ENCODE results near the gene EDARADD. TPM values are rescaled to one million over a fixed set of nuclear protein-coding genes. Genes with fewer than 3 reads are reported as not detected.
"Not testable (repeated sequence)": the region's sequence is repeated elsewhere in the genome, so short reads cannot be mapped to it uniquely, and the experiment has no call there.

EDARADD gene
- polyA plus RNA-seq, 2 donors = 2.0 TPM

- Histone ChIP-seq H3K4me1 (ENCODE audit: control insufficient read depth in 2 of 2, insufficient read depth in 2 of 2, low read length in 1 of 2) (no peaks in the 10 kb centered on the region), H3K9me3 (ENCODE audit: control insufficient read depth in 2 of 2, insufficient read depth in 1 of 2, low read depth in 1 of 2, low read length in 1 of 2) (peaks cover 0 to 5% of the 10 kb centered on the region in 2 donors), H3K4me3 (ENCODE audit: low read depth in 1 of 2, low read length in 2 of 2) (no peak overlapping the region), H3K27ac (ENCODE audit: low read depth in 2 of 2, low read length in 1 of 2) (no peak overlapping the region), H3K27me3 (ENCODE audit: control insufficient read depth in 1 of 2, insufficient read depth in 2 of 2, low read length in 2 of 2) (no peaks in the 10 kb centered on the region), H3K36me3 (ENCODE audit: control insufficient read depth in 2 of 2, insufficient read depth in 2 of 2, low read length in 1 of 2) (no peaks in the 10 kb centered on the region)
- WGBS, 2 donors = 89 to 94% methylated on average over 7 of the region's 7 CpGs
Observed at GRCh38 chr1:236361909-236362590, 32.0 kb upstream of the EDARADD start.

GRCh38 chr1:236363237-236363636 lies 30.8 kb upstream of the EDARADD start:
- H3K27me3 ChIP-seq (ENCODE audit: control insufficient read depth in 1 of 2, insufficient read depth in 2 of 2, low read length in 2 of 2) = no peaks in the 10 kb centered on the region
- H3K4me3 ChIP-seq (ENCODE audit: low read depth in 1 of 2, low read length in 2 of 2) = no peak overlapping the region
- WGBS, 2 donors = 89 to 98% methylated on average over 5 of the region's 5 CpGs
- H3K9me3 ChIP-seq (ENCODE audit: control insufficient read depth in 2 of 2, insufficient read depth in 1 of 2, low read depth in 1 of 2, low read length in 1 of 2) = peaks cover 0 to 2% of the 10 kb centered on the region in 2 donors
- no peaks in the 10 kb centered on the region for H3K36me3 ChIP-seq (ENCODE audit: control insufficient read depth in 2 of 2, insufficient read depth in 2 of 2, low read length in 1 of 2)
- H3K27ac ChIP-seq (ENCODE audit: low read depth in 2 of 2, low read length in 1 of 2) = no peak overlapping the region
- no peaks in the 10 kb centered on the region for H3K4me1 ChIP-seq (ENCODE audit: control insufficient read depth in 2 of 2, insufficient read depth in 2 of 2, low read length in 1 of 2)

GRCh38 chr1:236365999-236366570 lies 28.0 kb upstream of the EDARADD start:
- Histone ChIP-seq H3K4me1 (ENCODE audit: control insufficient read depth in 2 of 2, insufficient read depth in 2 of 2, low read length in 1 of 2) (no peaks in the 10 kb centered on the region), H3K27me3 (ENCODE audit: control insufficient read depth in 1 of 2, insufficient read depth in 2 of 2, low read length in 2 of 2) (no peaks in the 10 kb centered on the region), H3K4me3 (ENCODE audit: low read depth in 1 of 2, low read length in 2 of 2) (no peak overlapping the region), H3K36me3 (ENCODE audit: control insufficient read depth in 2 of 2, insufficient read depth in 2 of 2, low read length in 1 of 2) (no peaks in the 10 kb centered on the region), H3K27ac (ENCODE audit: low read depth in 2 of 2, low read length in 1 of 2) (no peak overlapping the region), H3K9me3 (ENCODE audit: control insufficient read depth in 2 of 2, insufficient read depth in 1 of 2, low read depth in 1 of 2, low read length in 1 of 2) (no peaks in the 10 kb centered on the region)
- 44 to 61% methylated on average over 7 of the region's 7 CpGs for WGBS, 2 donors

DNA sequence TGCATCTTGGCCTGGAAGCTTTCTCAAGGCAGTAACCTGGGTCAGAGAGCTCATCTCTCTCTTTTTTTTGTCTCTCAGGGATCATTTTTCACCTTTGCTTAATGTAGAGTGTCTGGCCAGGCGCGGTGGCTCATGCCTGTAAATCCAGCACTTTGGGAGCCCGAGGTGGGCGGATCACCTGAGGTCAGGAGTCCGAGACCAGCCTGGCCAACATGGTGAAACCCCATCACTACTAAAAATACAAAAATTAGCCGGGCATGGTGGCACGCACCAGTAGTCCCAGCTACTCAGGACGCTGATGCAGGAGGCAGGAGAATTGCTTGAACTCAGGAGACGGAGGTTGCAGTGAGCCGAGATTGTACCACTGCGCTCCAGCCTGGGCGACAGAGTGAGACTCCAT lies 27.4 kb upstream of the EDARADD start:
- not testable (repeated sequence) for H3K4me1 ChIP-seq (ENCODE audit: control insufficient read depth in 2 of 2, insufficient read depth in 2 of 2, low read length in 1 of 2); H3K4me3 ChIP-seq (ENCODE audit: low read depth in 1 of 2, low read length in 2 of 2); H3K27me3 ChIP-seq (ENCODE audit: control insufficient read depth in 1 of 2, insufficient read depth in 2 of 2, low read length in 2 of 2); H3K9me3 ChIP-seq (ENCODE audit: control insufficient read depth in 2 of 2, insufficient read depth in 1 of 2, low read depth in 1 of 2, low read length in 1 of 2); H3K36me3 ChIP-seq (ENCODE audit: control insufficient read depth in 2 of 2, insufficient read depth in 2 of 2, low read length in 1 of 2); H3K27ac ChIP-seq (ENCODE audit: low read depth in 2 of 2, low read length in 1 of 2)
- 90 to 95% methylated on average over 12 of the region's 12 CpGs for WGBS, 2 donors

DNA sequence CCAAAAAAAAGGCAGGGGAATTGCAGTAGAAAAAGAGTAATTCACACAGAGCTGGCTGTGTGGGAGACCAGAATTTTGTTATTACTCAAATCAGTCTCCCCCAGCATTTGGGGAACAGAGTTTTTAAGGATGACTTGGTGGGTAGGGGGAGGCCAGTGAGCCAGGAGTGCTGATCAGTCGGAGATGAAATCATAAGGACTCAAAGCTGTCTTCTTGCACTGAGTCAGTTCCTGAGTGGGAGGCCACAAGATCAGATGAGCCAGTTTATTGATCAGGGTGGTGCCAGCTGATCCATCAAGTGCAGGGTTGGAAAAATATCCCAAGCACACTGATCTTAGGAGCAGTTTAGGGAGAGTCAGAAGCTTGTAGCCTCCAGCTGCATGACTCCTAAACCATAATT lies 23.7 kb upstream of the EDARADD start:
- H3K27ac ChIP-seq (ENCODE audit: low read depth in 2 of 2, low read length in 1 of 2) = no peak overlapping the region
- H3K27me3 ChIP-seq (ENCODE audit: control insufficient read depth in 1 of 2, insufficient read depth in 2 of 2, low read length in 2 of 2) = no peaks in the 10 kb centered on the region
- 67 to 71% methylated on average over 1 of the region's 1 CpG for WGBS, 2 donors
- H3K4me1 ChIP-seq (ENCODE audit: control insufficient read depth in 2 of 2, insufficient read depth in 2 of 2, low read length in 1 of 2) = no peaks in the 10 kb centered on the region
- no peak overlapping the region for H3K4me3 ChIP-seq (ENCODE audit: low read depth in 1 of 2, low read length in 2 of 2)
- H3K36me3 ChIP-seq (ENCODE audit: control insufficient read depth in 2 of 2, insufficient read depth in 2 of 2, low read length in 1 of 2) = no peaks in the 10 kb centered on the region
- H3K9me3 ChIP-seq (ENCODE audit: control insufficient read depth in 2 of 2, insufficient read depth in 1 of 2, low read depth in 1 of 2, low read length in 1 of 2) = no peaks in the 10 kb centered on the region

GRCh38 chr1:236371083-236371482 lies 23.0 kb upstream of the EDARADD start:
- no peaks in the 10 kb centered on the region for H3K27me3 ChIP-seq (ENCODE audit: control insufficient read depth in 1 of 2, insufficient read depth in 2 of 2, low read length in 2 of 2)
- H3K9me3 ChIP-seq (ENCODE audit: control insufficient read depth in 2 of 2, insufficient read depth in 1 of 2, low read depth in 1 of 2, low read length in 1 of 2) = no peaks in the 10 kb centered on the region
- WGBS, 2 donors = 89 to 95% methylated on average over 1 of the region's 1 CpG
- no peak overlapping the region for H3K27ac ChIP-seq (ENCODE audit: low read depth in 2 of 2, low read length in 1 of 2)
- H3K36me3 ChIP-seq (ENCODE audit: control insufficient read depth in 2 of 2, insufficient read depth in 2 of 2, low read length in 1 of 2) = no peaks in the 10 kb centered on the region
- no peaks in the 10 kb centered on the region for H3K4me1 ChIP-seq (ENCODE audit: control insufficient read depth in 2 of 2, insufficient read depth in 2 of 2, low read length in 1 of 2)
- no peak overlapping the region for H3K4me3 ChIP-seq (ENCODE audit: low read depth in 1 of 2, low read length in 2 of 2)

DNA sequence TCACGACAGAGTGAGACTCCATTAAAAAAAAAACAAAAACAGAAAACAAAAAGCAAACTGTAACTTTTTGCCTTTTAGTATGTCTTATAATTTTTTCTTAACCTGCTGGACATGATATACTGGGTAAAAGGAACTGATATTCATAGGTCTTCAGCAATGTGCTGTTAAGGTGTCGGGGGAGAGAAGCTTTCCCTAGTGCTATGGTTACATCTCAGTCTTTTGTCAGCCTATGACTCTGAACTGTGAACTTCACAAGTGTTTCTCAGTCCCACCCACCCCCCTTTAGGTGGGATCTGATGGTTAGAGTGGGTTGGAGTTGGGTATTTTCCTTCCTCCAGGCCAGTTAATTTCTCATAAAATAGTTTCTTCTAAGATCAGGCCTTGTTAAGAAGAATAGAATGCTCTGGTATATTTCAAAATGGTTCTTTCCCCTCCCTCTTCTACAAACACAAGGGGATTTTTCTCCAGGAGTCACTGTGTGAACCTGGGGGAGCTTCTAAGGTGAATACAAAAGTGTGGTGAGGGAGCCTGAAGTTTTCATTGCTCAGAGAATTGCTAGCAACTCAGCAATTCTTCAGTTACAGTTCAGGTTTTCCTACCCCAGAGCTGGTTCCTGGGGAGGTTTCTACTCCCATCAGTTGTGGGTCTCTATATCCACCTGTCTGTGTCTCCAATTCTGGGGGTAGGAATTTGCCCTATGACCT lies 16.1 kb upstream of the EDARADD start:
- Histone ChIP-seq H3K36me3 (ENCODE audit: control insufficient read depth in 2 of 2, insufficient read depth in 2 of 2, low read length in 1 of 2) (no peaks in the 10 kb centered on the region), H3K27ac (ENCODE audit: low read depth in 2 of 2, low read length in 1 of 2) (no peak overlapping the region), H3K27me3 (ENCODE audit: control insufficient read depth in 1 of 2, insufficient read depth in 2 of 2, low read length in 2 of 2) (no peaks in the 10 kb centered on the region), H3K4me1 (ENCODE audit: control insufficient read depth in 2 of 2, insufficient read depth in 2 of 2, low read length in 1 of 2) (no peaks in the 10 kb centered on the region), H3K9me3 (ENCODE audit: control insufficient read depth in 2 of 2, insufficient read depth in 1 of 2, low read depth in 1 of 2, low read length in 1 of 2) (no peaks in the 10 kb centered on the region), H3K4me3 (ENCODE audit: low read depth in 1 of 2, low read length in 2 of 2) (no peak overlapping the region)
- 93 to 94% methylated on average over 2 of the region's 2 CpGs for WGBS, 2 donors

DNA sequence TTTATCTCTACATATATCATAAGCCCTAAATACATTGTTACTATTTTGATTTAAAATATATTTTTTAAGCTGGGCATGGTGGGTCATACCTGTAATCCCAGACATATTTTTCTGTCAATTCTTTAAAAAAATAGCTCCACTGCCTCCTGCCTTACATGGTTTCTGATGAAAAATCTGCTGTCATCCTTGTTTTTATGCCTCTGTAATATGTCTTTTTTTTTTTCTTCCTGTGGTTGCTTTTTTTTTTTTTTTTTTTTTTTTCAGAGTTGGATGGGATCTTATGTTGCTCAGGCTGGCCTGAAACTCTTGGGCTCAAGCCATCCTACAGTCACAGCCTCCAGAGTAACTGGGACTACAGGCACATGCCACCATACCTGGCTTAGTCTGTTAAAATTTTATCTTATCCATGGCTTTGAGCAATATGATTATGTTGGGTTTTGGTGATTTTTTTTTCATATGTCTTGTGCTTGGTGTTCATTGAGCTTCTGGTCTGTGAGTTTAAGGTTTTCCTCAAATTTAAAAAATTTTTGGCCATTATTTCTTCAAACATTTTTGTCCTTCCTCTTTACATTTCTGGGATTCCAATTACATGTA lies 12.4 kb upstream of the EDARADD start:
- Histone ChIP-seq H3K36me3 (ENCODE audit: control insufficient read depth in 2 of 2, insufficient read depth in 2 of 2, low read length in 1 of 2) (no peaks in the 10 kb centered on the region), H3K27ac (ENCODE audit: low read depth in 2 of 2, low read length in 1 of 2) (no peak overlapping the region), H3K4me3 (ENCODE audit: low read depth in 1 of 2, low read length in 2 of 2) (no peak overlapping the region), H3K27me3 (ENCODE audit: control insufficient read depth in 1 of 2, insufficient read depth in 2 of 2, low read length in 2 of 2) (no peaks in the 10 kb centered on the region), H3K9me3 (ENCODE audit: control insufficient read depth in 2 of 2, insufficient read depth in 1 of 2, low read depth in 1 of 2, low read length in 1 of 2) (no peaks in the 10 kb centered on the region), H3K4me1 (ENCODE audit: control insufficient read depth in 2 of 2, insufficient read depth in 2 of 2, low read length in 1 of 2) (no peaks in the 10 kb centered on the region)

DNA sequence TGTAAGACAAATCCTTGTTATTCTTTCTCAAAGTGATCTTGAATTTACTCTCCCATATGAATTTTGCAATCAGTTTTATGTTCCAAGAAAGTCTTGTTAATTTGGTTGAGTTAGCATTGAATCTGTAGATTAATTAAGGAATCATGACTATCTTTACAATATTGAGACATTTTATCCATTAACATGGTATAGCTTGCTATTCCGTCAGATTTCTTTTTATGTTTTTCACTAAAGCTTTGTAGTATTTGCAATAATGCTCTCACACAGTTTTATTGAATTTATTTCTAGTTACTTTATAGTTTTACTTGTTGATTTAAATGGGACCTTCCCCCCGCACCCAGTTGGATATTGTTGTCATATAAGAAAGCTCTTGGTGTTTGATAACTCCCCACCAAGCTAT lies 5.8 kb upstream of the EDARADD start:
- H3K4me1 ChIP-seq (ENCODE audit: control insufficient read depth in 2 of 2, insufficient read depth in 2 of 2, low read length in 1 of 2) = no peaks in the 10 kb centered on the region
- H3K4me3 ChIP-seq (ENCODE audit: low read depth in 1 of 2, low read length in 2 of 2) = no peak overlapping the region
- H3K36me3 ChIP-seq (ENCODE audit: control insufficient read depth in 2 of 2, insufficient read depth in 2 of 2, low read length in 1 of 2) = no peaks in the 10 kb centered on the region
- no peaks in the 10 kb centered on the region for H3K27me3 ChIP-seq (ENCODE audit: control insufficient read depth in 1 of 2, insufficient read depth in 2 of 2, low read length in 2 of 2)
- 95 to 98% methylated on average over 2 of the region's 2 CpGs for WGBS, 2 donors
- no peak overlapping the region for H3K27ac ChIP-seq (ENCODE audit: low read depth in 2 of 2, low read length in 1 of 2)
- no peaks in the 10 kb centered on the region for H3K9me3 ChIP-seq (ENCODE audit: control insufficient read depth in 2 of 2, insufficient read depth in 1 of 2, low read depth in 1 of 2, low read length in 1 of 2)
